D341Med (cell line): ENCODE results near the gene CLMN.

Experiments used
- DNase-seq: peaks from one replicate; pipeline ENCODE4 v3.0.0; 2012; ENCODE audit warnings: low spot score

The CLMN gene

GRCh38 chr14:95319312-95320077, at the start of gene CLMN:
TSS of gene CLMN (minus strand) at chr14:95319908. CDS start at chr14:95319792, 116 bp downstream.
- DNase-seq = peak; percentile 92

GRCh38 chr14:95365401-95365800, 45.7 kb upstream of the CLMN start:
- no peak for DNase-seq

GRCh38 chr14:95364481-95365209, 44.9 kb upstream of the CLMN start:
- no peak for DNase-seq

GRCh38 chr14:95363468-95363954, 43.8 kb upstream of the CLMN start:
- no peak for DNase-seq

GRCh38 chr14:95362138-95362494, 42.4 kb upstream of the CLMN start:
- DNase-seq = no peak

- peak; percentile 75 for DNase-seq
Observed at GRCh38 chr14:95361373-95362137, 41.8 kb upstream of the CLMN start.

GRCh38 chr14:95360828-95361227, 41.1 kb upstream of the CLMN start:
- DNase-seq = no peak

GRCh38 chr14:95359994-95360826, 40.5 kb upstream of the CLMN start:
- DNase-seq = no peak

GRCh38 chr14:95356245-95356869, 36.6 kb upstream of the CLMN start:
- DNase-seq = no peak

- no peak for DNase-seq
Observed at GRCh38 chr14:95355422-95355821, 35.7 kb upstream of the CLMN start.

GRCh38 chr14:95354834-95355233, 35.1 kb upstream of the CLMN start:
- no peak for DNase-seq

- no peak for DNase-seq
Observed at GRCh38 chr14:95353664-95354063, 34.0 kb upstream of the CLMN start.

- DNase-seq = no peak
Observed at GRCh38 chr14:95353007-95353406, 33.3 kb upstream of the CLMN start.

GRCh38 chr14:95352481-95352880, 32.8 kb upstream of the CLMN start:
- no peak for DNase-seq

GRCh38 chr14:95349241-95349640, 29.5 kb upstream of the CLMN start:
- no peak for DNase-seq

- DNase-seq = peak; percentile 51
Observed at GRCh38 chr14:95348395-95349080, 28.8 kb upstream of the CLMN start.

GRCh38 chr14:95346820-95347219, 27.1 kb upstream of the CLMN start:
- no peak for DNase-seq

- no peak for DNase-seq
Observed at GRCh38 chr14:95346266-95346665, 26.6 kb upstream of the CLMN start.

- no peak for DNase-seq
Observed at GRCh38 chr14:95345032-95345431, 25.3 kb upstream of the CLMN start.

- DNase-seq = no peak
Observed at GRCh38 chr14:95344536-95344935, 24.8 kb upstream of the CLMN start.

GRCh38 chr14:95341564-95341963, 21.9 kb upstream of the CLMN start:
- DNase-seq = no peak
